HepG2 (cell line): ENCODE results near the gene KLHL35. TPM values are rescaled to one million over a fixed set of nuclear protein-coding genes. Genes with fewer than 3 reads are reported as not detected.
A peak's percentile ranks its signal among the peaks of the same experiment; 100 is the strongest.

Source experiments
- ATAC-seq: fragments of 200-7000 bp; cut with Tn5 transposase; 3 replicates; pipeline ENCODE4 v1.9.1; 2020; ENCODE audit warnings: mild to moderate bottlenecking, moderate library complexity
- BruUV-seq: library from RNA; stranded (reverse); fragments of 400-500 nt; replicated peaks from 2 replicates; lab custom pipeline; 2021; lab: Mats Ljungman, UMichigan
- CTCF ChIA-PET: fragments of 300-600 bp; formaldehyde crosslinking; extraction: SDS; loops from one replicate; lab custom pipeline; 2021; ENCODE audit warnings: low total read pairs, inconsistent platforms, low intra/inter-chr PET ratio; lab: Yijun Ruan, JAX
- POLR2A ChIA-PET: fragments of 350-600 bp; sonication (Branson Sonifier 250); formaldehyde crosslinking; loops from one replicate; lab custom pipeline; 2020; ENCODE audit warnings: antibody characterized with exemption, inconsistent platforms; lab: Yijun Ruan, JAX
- DNase-seq: peaks from one replicate; pipeline ENCODE4 v3.0.0-alpha.2; 2015; ENCODE audit warnings: low spot score
- FAIRE-seq: peaks from 3 replicates; lab custom pipeline; 2011; peaks lifted over from hg19 to GRCh38; lab: Jason Lieb, UNC
- H2AFZ ChIP-seq: one replicate; pipeline ENCODE4 v1.6.1; 2011; ENCODE audit warnings: low read length, inconsistent platforms
- H3K27ac ChIP-seq: fragments of 300-600 bp; 3 replicates; pipeline ENCODE4 v1.8.0; 2011; ENCODE audit warnings: mixed run types, mild to moderate bottlenecking, mixed read lengths, low read length, inconsistent platforms; ENCODE audit not compliant: insufficient read depth; ENCODE audit errors: extremely low read length
- H3K27me3 ChIP-seq, 2 experiments: fragments of 200-600 bp in 1 of 2; 2 replicates in 1 of 2; 3 replicates in 1 of 2; pipeline versions ENCODE4 v1.6.0 to v1.8.0; 2011; ENCODE audit warnings: low read length in 2 of 2, mild to moderate bottlenecking in 2 of 2, moderate library complexity in 2 of 2, inconsistent platforms in 1 of 2; ENCODE audit not compliant: insufficient read depth in 2 of 2, control insufficient read depth in 1 of 2
- H3K36me3 ChIP-seq, 2 experiments: fragments of 200-600 bp in 1 of 2; replicated peaks in 1 of 2; 2 replicates in 1 of 2; 3 replicates in 1 of 2; pipeline versions ENCODE4 v1.5.1 to v1.8.0; 2011; ENCODE audit warnings: low read length in 2 of 2, inconsistent platforms in 1 of 2; ENCODE audit not compliant: insufficient read depth in 2 of 2, control insufficient read depth in 1 of 2
- H3K4me1 ChIP-seq: 2 replicates; pipeline ENCODE4 v1.5.1; 2012; ENCODE audit warnings: low read length, inconsistent platforms; ENCODE audit not compliant: insufficient read depth
- H3K4me2 ChIP-seq: 2 replicates; pipeline ENCODE4 v1.6.0; 2011; ENCODE audit warnings: low read depth, low read length, inconsistent platforms
- H3K4me3 ChIP-seq, 3 experiments: fragments of 200-600 bp in 1 of 3; sonication (generic), shearing (Covaris generic) in 1 of 3; replicated peaks in 1 of 3; 2 replicates each; pipeline ENCODE4 v1.5.1; 2011 to 2016; ENCODE audit warnings: low read length in 3 of 3, inconsistent platforms in 2 of 3, low read depth in 2 of 3, mild to moderate bottlenecking in 2 of 3, control low read depth in 1 of 3, mixed read lengths in 1 of 3; ENCODE audit not compliant: insufficient read depth in 1 of 3
- H3K79me2 ChIP-seq: one replicate; pipeline ENCODE4 v1.6.1; 2011; ENCODE audit warnings: low read length, inconsistent platforms; ENCODE audit not compliant: insufficient read depth
- H3K9ac ChIP-seq: 2 replicates; pipeline ENCODE4 v1.6.0; 2011; ENCODE audit warnings: mild to moderate bottlenecking, low read depth, low read length, inconsistent platforms; ENCODE audit not compliant: insufficient read depth
- H3K9me3 ChIP-seq: 2 replicates; pipeline ENCODE4 v1.5.1; 2012; ENCODE audit warnings: mild to moderate bottlenecking, low read length
- H4K20me1 ChIP-seq: 2 replicates; pipeline ENCODE4 v1.6.0; 2011; ENCODE audit warnings: inconsistent platforms, mild to moderate bottlenecking, low read length, moderate library complexity; ENCODE audit not compliant: insufficient read depth
- ZNF629 ChIP-seq: sonication (generic); formaldehyde crosslinking; conservative IDR thresholded peaks from 2 replicates; pipeline ENCODE4 v1.5.0; 2020; ENCODE audit warnings: missing genetic modification reagents
- WGBS: methylation state at CpG from one replicate; pipeline ENCODE4 v1.1.6; 2017; ENCODE audit warnings: low lambda C conversion rate; 5-methylcytosine and 5-hydroxymethylcytosine counted together
- in situ Hi-C: cut with HindIII; loops from 2 replicates; pipeline ENCODE4 v1.10.0; 2017; ENCODE audit warnings: low pct_unique_long_range_greater_than_20kb; ENCODE audit not compliant: extremely low pct_ligation_motif_present
- intact Hi-C: fragments of 100-400 bp; cut with micrococcal nuclease; formaldehyde crosslinking; loops from one replicate; pipeline ENCODE4 v1.10.0; 2022; ENCODE audit not compliant: unreplicated experiment
- polyA plus RNA-seq, 8 experiments: library from polyadenylated mRNA; depleted of rRNA in 3 of 8; stranded (reverse) in 7 of 8; unstranded in 1 of 8; fragments of >200 nt; fragmentation: Illumina TruSeq in 4 of 8; extraction: Trizol in 4 of 8; gene quantifications; 2 replicates each; pipeline versions ENCODE4 v1.2.1 to v1.2.3, GENCODE V29; 2011 to 2016; ENCODE audit warnings: low read depth in 4 of 8, missing spikeins in 1 of 8, mixed read lengths in 1 of 8; ENCODE audit not compliant: insufficient read depth in 1 of 8
- total RNA-seq, 5 experiments: library from RNA; depleted of rRNA; stranded (reverse); fragments of >200 nt; fragmentation: Illumina TruSeq; extraction: Trizol; gene quantifications; 2 replicates each; pipeline ENCODE4 v1.2.3, GENCODE V29; 2016; ENCODE audit warnings: low read depth in 1 of 5
- TF ChIP-seq, protein P1 (sequence below): sonication (generic); formaldehyde crosslinking; IDR thresholded peaks from 2 replicates; pipeline ENCODE4 v1.5.0; 2020; ENCODE audit warnings: missing genetic modification reagents

Gene KLHL35
- total and polyA plus RNA-seq, 2 of the 13 experiments (the other 11 are each of a cell fraction or from before 2014, with no cell fraction given): not detected

DNA sequence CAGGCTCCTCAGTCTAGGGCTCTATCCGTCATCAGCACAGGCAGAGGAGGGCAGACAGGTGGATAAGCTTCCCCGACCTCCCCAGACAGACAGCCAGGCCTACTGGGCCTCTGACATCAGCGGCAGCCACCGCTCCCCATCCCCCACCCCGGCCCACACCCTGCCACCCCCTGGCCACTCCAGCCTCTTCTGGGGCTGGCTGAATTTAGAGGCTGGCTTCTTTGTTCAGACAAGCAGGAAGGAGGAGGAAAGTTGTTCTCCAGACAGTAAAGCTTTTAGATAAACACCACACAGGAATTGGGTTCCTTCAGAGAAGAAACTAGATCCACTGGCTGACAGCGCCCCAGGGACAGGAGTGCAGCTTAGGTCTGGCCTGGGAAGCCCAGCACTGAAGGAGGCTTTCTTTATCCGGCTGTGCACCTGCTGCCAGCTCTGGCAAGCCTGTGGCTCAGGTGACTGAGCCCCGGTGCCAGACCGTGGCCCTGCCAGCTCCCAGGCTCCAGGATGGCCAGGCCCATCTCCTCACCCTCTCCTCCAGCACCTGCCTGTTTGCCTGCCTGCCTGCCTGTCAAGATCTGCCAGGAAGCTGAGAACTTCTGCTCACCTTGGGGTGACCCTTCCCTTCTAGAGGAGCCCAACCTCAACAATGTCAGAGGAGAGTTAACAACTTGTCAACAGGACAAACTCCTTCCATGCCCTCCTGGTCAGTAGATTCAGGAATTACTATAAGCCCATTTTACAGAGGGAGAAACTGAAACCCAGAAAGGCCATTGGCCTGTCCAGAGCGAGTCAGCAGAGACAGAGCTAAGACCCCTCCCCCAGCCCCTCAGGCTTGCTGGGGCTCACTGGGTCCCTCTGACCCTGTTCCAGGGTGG is 44.0 kb upstream of the KLHL35 start:
- Histone ChIP-seq H3K4me2 (no peak overlapping the region), H3K36me3 (peaks cover 49 to 66% of the 10 kb centered on the region in 2 experiments), H3K4me1 (0 out of 2 replicates have a peak, but pooled peaks cover 10% of the 10 kb centered on the region), H2AFZ (no peak overlapping the region), H3K27ac (no peak overlapping the region), H3K27me3 (no peaks in the 10 kb centered on the region), H3K4me3 (no peak overlapping the region), H3K79me2 (no peaks in the 10 kb centered on the region), H3K9me3 (no peaks in the 10 kb centered on the region), H3K9ac (no peak overlapping the region), H4K20me1 (no peaks in the 10 kb centered on the region)
- in situ Hi-C loops: no loop called here
- ChIA-PET POLR2A (no interaction called here), CTCF (no interaction called here)
- no TSS peak for BruUV-seq
- 89% methylated on average over 7 of the region's 10 CpGs for WGBS
- intact Hi-C loops: no loop called here
- no peak for ATAC-seq
- no peak for DNase-seq
- FAIRE-seq: no peak
- TF ChIP-seq, protein P1, sequence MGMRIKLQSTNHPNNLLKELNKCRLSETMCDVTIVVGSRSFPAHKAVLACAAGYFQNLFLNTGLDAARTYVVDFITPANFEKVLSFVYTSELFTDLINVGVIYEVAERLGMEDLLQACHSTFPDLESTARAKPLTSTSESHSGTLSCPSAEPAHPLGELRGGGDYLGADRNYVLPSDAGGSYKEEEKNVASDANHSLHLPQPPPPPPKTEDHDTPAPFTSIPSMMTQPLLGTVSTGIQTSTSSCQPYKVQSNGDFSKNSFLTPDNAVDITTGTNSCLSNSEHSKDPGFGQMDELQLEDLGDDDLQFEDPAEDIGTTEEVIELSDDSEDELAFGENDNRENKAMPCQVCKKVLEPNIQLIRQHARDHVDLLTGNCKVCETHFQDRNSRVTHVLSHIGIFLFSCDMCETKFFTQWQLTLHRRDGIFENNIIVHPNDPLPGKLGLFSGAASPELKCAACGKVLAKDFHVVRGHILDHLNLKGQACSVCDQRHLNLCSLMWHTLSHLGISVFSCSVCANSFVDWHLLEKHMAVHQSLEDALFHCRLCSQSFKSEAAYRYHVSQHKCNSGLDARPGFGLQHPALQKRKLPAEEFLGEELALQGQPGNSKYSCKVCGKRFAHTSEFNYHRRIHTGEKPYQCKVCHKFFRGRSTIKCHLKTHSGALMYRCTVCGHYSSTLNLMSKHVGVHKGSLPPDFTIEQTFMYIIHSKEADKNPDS: no peak
- TF ChIP-seq ZNF629 (CRISPR knock-in tag): peak; percentile 62
